RCC 7860 (cell line): ENCODE results near the gene KRT72.

Experiments used
- DNase-seq: peaks from one replicate; pipeline ENCODE4 v3.0.0-alpha.2; 2015; ENCODE audit warnings: low spot score
- FAIRE-seq: peaks from 2 replicates; lab custom pipeline; 2012; peaks lifted over from hg19 to GRCh38; lab: Jason Lieb, UNC

KRT72 gene

GRCh38 chr12:52600941-52601481 lies at the start of gene KRT72:
TSS of gene KRT72 (minus strand) at chr12:52601463. CDS start at chr12:52601452, 11 bp downstream.
- FAIRE-seq, result no peak
- no peak for DNase-seq

- peak; percentile 49 for DNase-seq
- FAIRE-seq, result no peak
These were observed 49.3 kb upstream of the KRT72 start for GRCh38 chr12:52650520-52651081.

GRCh38 chr12:52649066-52649465 lies 47.8 kb upstream of the KRT72 start:
- no peak for DNase-seq
- no peak for FAIRE-seq

GRCh38 chr12:52648012-52648550 lies 46.8 kb upstream of the KRT72 start:
- FAIRE-seq (no peak), DNase-seq (no peak)

- DNase-seq (no peak), FAIRE-seq (no peak)
These were observed 46.3 kb upstream of the KRT72 start for GRCh38 chr12:52647601-52648000.

GRCh38 chr12:52646613-52647012 lies 45.4 kb upstream of the KRT72 start:
- FAIRE-seq, result no peak

GRCh38 chr12:52645982-52646381 lies 44.7 kb upstream of the KRT72 start:
- FAIRE-seq, result no peak
- DNase-seq, result no peak

More at GRCh38 chr12:52646613-52647012, 45.4 kb upstream of the KRT72 start:
- DNase-seq, result no peak

GRCh38 chr12:52645120-52645761 lies 44.0 kb upstream of the KRT72 start:
- no peak for DNase-seq
- FAIRE-seq, result no peak

GRCh38 chr12:52644078-52644415 lies 42.8 kb upstream of the KRT72 start:
- DNase-seq (no peak), FAIRE-seq (no peak)

- FAIRE-seq (no peak), DNase-seq (no peak)
These were observed 42.2 kb upstream of the KRT72 start for GRCh38 chr12:52643233-52644077.

- FAIRE-seq, result no peak
- no peak for DNase-seq
These were observed 40.2 kb upstream of the KRT72 start for GRCh38 chr12:52641468-52641867.

- no peak for DNase-seq
- no peak for FAIRE-seq
These were observed 36.0 kb upstream of the KRT72 start for GRCh38 chr12:52637299-52637698.

GRCh38 chr12:52636592-52637258 lies 35.5 kb upstream of the KRT72 start:
- FAIRE-seq, result no peak

GRCh38 chr12:52636189-52636588 lies 34.9 kb upstream of the KRT72 start:
- FAIRE-seq (no peak), DNase-seq (no peak)

More at GRCh38 chr12:52636592-52637258, 35.5 kb upstream of the KRT72 start:
- no peak for DNase-seq

- DNase-seq, result no peak
- FAIRE-seq, result no peak
These were observed 33.2 kb upstream of the KRT72 start for GRCh38 chr12:52634266-52635056.

GRCh38 chr12:52633383-52633782 lies 32.1 kb upstream of the KRT72 start:
- FAIRE-seq (no peak), DNase-seq (no peak)

- FAIRE-seq, result no peak
- DNase-seq, result no peak
These were observed 31.4 kb upstream of the KRT72 start for GRCh38 chr12:52632656-52633055.

- DNase-seq (no peak), FAIRE-seq (no peak)
These were observed 30.6 kb upstream of the KRT72 start for GRCh38 chr12:52631676-52632459.

GRCh38 chr12:52631264-52631663 lies 30.0 kb upstream of the KRT72 start:
- no peak for FAIRE-seq
- DNase-seq, result no peak
